Measurements from ENCODE around the gene FABP6.
A peak's percentile ranks its signal among the peaks of the same experiment; 100 is the strongest.
"Not testable (repeated sequence)": the region's sequence is repeated elsewhere in the genome, so short reads cannot be mapped to it uniquely, and the experiment has no call there.

Gene FABP6

DNA sequence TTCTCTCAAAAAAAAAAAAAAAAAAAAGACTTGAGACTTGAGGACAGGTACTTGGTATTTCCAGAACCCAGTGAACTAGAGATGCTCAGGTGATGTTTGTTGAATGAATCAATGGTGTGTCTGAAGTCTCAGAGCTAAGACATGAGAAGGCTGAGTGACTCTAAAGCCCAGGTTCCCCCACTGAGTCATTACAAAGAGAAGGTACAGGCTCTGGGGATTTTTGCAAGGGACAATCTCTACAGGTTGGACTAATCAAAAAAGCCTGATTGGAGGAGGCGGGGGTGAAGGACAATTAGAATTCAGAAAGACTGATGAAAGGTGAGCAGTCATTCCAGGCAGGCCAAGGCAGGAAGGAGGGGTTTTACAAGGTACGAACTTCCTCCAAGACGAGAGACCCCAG, 8.2 kb upstream of the FABP6 start:
- no peak for DNase-seq (ENCODE audit: low read depth, low spot score)

DNA sequence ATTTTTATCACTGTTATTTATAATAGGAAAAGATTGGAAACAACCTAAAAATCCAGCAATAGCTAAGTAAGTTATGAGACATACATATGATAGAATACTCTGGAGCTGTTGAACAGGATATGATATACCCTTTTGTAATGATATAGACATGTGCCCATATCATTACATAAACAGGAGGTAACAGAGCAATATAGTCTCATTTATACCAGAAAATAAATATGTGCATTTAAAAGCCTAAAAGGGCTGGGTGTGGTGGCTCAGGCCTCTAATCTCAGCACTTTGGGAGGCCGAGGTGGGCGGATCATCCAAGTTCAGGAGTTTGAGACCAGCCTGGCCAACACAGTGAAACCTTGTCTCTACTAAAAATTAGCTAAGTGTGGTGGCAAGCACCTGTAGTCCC, 2.3 kb upstream of the FABP6 start:
- DNase-seq (ENCODE audit: low read depth, low spot score) = no peak

DNA sequence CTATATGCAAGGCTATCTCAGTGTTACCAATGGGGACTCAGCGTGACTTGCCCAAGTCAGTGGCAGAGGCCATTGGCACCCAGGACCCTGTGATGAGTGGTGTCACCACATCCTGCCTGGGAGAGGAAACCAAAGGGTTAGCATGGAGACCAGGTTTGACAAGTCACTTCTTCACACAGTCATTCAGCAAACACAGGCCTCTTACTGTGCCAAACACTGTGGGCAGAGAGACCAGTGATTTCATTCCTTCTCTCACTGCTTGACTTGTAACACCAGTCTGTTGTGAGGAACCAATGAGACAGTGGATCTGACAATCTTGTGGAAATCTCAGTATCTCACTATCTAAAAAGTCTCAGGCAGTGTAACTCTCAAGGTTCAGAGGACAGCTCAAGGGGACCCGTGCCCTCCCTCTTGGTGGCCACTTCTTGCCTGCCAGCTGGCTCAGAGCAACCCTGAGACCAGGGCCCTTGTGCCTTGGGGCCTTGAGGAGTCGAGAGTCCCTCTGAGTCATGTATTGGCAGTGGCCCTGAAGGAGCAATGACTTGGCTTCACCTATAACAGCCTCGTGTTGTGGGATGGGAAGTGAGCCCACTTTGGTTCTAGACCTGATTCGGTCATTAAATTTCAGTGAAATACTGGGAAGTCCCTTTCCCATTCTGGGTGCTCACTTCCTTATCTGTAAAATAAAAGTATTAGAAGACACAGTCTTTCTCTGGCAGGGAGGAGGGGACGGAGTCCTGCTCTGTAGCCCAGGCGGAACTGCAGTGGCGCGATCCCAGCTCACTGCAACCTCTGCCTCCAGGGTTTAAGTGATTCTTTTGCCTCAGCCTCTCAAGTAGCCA, 1.6 kb downstream of the FABP6 start:
- DNase-seq (ENCODE audit: low read depth, low spot score) = no peak

DNA sequence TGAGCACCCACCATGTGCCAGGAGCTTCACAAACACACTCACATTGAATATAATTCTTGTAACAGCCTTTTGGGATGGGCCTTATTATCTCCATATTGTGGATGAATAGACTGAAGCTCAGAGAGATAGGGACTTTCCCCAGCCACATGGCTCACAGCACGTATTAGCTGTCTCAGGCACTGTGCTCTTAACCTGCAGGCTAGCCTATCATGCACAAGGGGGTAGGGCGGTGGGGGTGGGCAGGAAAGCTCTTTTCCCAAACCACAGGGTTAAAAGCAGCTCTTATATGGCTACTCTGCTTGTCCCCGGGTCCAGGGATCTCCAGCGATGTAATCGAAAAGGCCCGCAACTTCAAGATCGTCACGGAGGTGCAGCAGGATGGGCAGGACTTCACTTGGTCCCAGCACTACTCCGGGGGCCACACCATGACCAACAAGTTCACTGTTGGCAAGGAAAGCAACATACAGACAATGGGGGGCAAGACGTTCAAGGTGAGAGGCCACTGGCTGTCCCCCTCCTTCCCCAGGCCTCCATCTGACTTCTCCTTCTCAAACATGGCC, 2.6 kb downstream of the FABP6 start:
- no peak for DNase-seq (ENCODE audit: low read depth, low spot score)

DNA sequence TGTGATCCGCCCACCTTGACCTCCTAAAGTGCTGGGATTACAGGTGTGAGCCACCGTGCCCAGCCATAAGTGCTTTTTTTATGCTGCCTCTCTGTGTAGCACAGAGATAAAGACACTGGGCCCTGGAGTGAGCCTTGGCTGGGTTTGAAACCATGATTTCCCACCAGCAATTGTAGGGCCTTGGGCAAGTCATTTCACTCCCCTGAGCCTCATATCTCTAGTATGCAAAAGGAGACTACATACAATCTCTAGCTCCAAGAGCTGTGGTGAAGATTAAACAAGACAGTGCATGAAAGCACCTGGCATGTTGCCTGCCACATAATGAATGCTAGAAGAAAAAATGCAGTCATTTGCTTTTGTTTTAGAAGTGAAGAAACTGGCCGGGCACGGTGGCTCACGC, 3.9 kb downstream of the FABP6 start:
- no peak for DNase-seq (ENCODE audit: low read depth, low spot score)

DNA sequence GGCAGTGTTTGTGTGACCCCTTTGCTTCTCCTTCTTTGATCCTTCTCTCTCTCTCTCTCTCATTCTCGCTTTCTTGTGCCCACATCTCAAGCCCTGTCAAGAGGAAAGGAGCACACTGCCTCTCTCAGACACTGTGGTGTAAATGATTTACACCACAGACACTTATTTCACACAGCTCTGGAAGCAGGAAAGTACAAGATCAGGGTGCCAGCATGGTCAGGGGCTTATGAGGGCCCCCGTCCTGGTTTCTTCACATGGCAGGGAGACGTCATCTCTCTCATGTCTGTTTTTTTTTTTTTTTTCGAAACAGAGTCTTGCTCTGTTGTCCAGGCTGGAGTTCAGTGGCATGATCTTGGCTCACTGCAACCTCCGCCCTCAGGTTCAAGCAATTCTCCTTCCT, 6.4 kb downstream of the FABP6 start:
- no peak for DNase-seq (ENCODE audit: low read depth, low spot score)

DNA sequence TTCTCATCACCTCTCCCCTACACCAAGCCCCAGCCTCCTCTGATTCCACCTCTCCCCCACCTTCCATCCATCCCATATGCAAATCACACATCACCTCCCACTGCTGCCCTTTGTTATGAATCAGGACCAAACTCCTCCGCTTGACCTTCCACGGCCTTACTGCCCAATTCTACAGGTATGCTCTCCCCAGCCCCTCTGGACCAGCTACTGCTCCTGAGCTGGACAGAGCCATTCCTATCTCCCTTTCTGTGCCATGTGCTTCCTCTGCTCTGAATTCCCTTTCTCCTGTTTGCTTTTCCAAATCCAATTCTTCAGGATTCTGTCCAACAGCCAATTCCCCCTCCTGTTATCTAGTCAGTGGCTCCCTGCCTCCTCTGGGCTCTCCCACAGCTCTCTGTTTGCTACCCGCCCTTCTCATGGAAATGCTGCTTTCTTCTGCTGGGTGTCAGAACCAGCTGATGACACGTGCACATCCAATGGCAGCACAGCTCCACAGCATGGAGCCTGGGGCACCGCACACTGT, 8.3 kb downstream of the FABP6 start:
- DNase-seq (ENCODE audit: low read depth, low spot score) = peak; percentile 82

DNA sequence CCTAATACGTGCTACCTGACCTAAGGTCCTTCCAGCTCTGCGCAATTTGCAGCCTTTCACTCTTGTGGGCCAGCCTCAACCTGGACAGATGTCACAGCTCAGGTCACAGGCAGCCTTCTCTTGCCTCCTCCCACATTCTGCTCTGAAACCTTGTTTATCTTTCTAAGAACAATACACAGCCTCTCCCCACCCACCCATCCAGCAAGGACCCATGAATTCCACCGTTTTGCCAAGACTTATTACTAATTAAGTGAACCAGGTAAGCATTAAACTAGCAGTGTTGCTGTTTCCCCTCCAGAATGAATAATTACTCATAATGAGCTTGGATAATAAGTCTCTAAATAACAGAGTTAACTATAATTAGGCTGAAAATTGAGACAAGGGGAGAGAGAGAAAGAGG, 11.0 kb downstream of the FABP6 start:
- no peak for DNase-seq (ENCODE audit: low read depth, low spot score)

DNA sequence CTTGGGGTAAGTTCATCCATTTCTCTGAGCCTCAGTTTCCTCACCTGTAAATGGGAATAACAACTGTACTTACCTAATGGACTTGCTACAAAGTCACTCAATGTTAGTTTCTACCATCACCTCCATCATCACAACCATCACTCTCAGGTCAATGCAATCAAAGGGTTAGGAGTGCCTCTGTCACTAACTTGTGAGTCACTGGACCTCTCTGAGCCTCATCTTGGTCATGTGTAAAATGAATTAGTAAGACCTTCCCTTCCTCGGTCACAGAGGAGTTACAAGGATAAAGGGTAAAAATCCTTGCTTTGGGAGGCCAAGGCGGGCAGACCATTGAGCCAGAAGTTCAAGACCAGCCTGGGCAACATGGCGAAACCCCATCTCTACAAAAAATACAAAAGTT, 12.8 kb downstream of the FABP6 start:
- DNase-seq (ENCODE audit: low read depth, low spot score) = no peak

DNA sequence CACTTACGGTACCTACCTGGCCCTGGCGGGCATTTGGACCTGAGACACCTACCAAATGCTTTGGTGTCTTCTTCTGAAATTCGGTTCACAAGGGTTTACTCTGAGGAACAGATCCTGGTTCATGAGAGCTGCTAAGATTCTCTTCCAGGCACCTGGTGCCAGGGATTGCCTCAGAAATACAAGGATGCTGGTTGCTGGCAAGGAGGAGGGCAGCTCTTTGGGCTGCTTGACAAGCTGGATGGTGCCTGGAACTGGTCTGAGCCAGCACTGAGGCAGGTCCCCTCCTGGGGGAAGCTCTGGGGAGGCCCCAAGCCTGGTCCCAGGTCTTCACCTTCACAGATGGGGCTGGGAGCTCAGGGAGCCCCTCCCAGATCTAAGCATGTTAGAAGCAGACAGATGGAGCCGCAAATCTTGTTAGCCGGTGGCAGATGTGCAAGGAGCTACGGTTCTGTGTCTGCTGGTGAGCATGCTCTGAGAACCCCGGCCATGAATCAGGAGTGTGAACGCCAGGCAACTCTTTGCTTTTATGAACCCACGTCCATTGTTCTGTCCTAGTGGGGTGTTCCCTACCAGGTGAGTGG, 16.3 kb downstream of the FABP6 start:
- no peak for DNase-seq (ENCODE audit: low read depth, low spot score)

DNA sequence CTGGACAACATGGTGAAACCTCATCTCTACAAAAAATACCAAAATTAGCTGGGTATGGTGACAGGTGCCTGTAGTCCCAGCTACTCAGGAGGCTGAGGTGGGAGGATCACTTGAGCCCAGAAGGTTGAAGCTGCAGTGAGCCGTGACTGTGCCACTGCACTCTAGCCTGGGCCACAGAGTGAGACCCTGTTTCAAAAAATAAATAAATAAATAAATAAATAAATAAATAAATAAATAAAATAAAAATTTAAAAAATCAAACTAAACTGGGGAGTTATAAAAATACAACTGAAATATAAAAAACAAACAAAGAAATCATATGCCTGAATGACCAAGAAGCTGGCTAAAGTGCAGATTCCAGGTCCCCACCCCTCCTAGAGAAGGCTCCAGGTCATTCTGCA, 20.3 kb downstream of the FABP6 start:
- DNase-seq (ENCODE audit: low read depth, low spot score) = not testable (repeated sequence)

DNA sequence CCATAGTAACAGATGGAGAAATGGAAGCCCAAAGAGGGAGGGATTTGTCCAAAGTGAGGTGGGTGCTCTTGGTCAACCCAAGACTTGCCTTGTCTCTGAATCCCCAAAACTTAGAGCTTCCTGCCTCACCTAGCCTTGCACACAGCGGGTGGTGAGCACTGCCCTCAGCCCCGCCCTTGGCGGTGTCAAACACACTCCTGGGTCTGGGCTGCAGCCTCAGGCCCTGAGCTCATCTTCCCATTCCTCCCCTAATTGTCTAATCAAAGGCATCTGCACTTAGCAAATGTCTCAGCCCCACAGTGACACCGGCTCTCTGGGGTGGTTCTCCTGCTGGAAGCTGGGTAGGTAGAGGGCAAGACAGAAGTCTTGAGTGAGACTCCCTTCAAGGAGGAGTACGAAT, 20.9 kb downstream of the FABP6 start:
- DNase-seq (ENCODE audit: low read depth, low spot score) = no peak

DNA sequence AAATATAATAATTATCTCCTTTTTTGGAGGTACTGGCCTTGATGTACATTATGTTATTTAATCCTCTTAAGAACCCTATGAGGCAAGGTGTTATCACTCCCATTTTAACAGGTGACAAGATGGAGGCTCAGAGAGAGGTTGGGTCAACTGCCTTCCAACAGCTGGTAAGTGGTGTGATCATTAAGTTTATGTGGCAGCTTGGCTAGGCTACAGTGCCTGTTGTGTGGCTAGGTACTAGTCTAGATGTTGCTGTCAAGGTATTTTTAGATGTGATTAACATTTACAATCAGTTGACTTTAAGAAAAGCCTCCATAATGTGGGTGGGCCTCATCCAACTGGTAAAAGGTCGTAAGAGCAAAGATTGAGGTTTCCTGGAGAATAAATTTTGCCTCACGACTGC, 21.5 kb downstream of the FABP6 start:
- DNase-seq (ENCODE audit: low read depth, low spot score) = no peak

DNA sequence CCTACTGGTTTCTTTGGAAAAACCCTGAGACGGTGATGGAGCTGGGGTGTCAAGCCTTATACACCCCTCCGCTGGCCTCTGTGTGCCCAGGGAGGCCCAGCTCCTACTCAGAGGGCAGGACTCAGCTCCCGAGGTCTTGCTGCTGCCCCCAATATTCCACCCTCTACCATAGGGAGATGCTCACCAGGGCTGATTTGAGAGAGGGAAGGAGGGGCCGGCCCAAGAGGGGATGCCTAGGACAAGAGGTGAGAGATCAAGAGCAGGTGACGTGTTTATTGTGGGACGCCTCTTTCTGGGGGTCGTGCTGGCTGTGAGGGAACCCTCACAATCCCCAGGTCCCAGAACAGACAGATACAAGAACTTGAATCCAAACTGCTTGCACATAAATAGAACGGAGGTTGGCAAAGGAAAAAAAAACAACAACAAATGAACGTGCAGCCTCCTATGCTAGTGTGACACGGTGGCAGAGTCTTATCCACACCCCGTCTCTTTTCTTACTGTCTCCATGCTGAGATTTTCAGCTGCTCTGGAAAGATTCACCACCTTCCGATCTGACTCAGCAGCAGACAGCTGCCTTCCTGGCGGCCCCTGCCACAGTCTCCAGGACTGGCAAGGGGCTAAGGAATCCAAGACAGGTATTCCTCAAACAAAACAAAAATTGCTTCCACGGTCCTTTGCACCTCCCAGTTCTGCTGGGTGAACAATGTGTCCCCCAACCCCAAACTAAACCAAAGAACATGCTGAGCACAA, 22.3 kb downstream of the FABP6 start:
- no peak for DNase-seq (ENCODE audit: low read depth, low spot score)

DNA sequence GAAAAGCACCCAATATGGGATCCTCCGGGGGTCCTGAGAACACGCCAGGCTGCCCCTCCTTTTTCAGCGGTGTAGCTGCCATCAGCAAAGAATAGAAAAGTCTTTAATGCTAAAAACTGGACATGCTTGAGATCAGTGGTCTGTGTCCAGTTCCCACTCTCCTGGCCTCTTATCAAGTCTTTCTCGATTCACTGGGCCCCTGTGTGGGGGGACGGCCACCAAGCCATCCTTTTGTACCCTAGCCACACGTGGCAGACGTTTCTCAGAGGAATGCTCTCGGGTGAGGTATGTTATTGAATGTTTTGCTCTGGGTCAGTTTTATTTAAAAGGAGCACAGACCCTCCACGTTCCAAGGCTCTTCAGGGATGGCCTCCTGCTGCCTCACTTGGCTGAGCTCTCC, 23.6 kb downstream of the FABP6 start:
- DNase-seq (ENCODE audit: low read depth, low spot score) = no peak

DNA sequence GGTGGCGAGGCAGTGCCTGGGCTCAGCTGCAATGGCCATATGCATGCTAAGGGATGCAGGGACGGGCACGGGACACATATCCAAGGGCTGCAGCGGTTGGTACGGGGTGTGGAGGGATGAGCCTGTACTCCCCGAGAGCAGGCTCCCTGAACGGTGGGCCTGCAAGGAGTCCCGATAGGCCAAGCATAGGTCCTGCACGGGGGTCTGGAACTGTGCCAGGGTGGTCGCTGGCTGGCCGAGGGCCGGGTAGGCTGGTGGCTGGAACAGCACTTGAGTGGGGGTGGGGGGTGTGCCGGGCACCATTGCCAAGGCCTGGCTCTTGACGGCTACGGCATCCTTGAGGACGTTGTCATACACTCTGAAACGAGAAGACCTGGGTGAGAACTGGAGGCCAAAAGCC, 24.1 kb downstream of the FABP6 start:
- DNase-seq (ENCODE audit: low read depth, low spot score) = no peak

DNA sequence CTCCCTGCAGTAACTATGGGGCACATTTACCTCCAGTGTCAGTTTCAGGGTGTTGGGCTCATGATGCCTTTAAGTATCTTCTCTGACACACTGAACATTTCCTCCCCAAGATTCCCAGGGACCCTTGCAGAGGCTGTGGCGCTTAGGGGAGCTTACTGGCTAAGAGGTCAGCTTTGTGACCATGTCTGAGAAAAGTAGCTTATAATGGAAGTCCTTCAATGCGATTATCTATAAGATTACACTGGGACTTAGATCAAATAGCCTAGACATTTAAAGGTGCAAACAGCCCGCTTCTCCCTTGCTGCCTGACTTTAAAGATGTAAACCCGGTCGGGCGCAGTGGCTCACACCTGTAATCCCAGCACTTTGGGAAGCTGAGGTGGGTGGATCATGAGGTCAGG, 25.4 kb downstream of the FABP6 start:
- no peak for DNase-seq (ENCODE audit: low read depth, low spot score)

DNA sequence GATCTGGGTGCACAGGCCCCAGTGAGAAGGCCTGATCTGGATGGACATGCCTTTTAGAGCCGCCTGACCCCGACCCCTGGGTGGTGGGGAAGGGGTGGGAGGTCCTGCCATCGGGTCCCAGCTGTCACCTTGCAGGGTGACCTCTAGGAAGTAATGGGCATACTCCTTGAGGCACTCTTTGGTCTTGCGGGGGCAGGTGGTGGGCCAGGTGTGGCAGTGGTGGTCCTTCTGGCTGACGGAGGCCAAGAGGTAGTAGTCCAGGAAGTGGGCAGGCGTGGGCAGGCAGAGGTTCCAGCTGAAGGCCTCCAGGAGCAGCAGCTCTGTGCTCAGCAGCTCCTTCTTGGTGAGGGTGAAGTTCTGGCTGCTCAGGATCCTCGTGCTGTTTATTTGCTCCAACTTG, 30.0 kb downstream of the FABP6 start:
- no peak for DNase-seq (ENCODE audit: low read depth, low spot score)

DNA sequence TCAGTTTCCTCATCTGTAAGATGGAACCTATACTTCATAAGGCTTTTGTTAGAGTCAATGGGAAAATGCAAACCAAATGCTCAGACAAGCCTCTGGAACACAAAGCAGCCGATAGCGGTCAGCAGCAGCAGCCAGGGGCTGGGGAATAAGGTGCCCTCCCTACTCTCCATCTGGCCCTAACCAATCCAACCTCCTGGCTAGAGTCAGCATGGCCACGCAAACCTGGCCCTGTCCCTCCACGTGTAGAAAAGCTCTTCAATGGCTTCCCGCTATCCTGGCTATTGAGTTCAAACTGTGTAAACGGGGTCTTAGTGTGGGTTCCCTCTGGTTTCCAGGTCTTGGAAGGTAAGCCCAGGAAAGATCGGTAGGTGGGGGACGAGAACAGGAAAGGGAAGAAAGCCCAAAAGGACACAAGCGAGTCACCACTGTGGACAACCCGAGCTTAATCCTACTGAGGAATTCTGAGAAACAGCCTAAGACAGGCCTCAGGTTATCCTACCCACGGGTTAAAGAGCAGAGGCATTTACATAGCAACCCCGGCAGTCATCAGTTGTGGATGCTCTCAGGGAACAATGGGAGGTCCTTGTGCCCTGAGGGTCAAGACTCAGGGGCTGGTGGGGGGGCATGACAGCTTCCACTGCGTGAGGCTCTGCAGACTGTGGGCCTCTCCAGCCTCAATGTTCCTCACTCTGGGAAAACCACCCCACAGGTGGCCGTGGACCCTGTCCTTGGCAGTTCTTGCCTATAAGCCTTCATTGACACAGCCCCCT, 30.9 kb downstream of the FABP6 start:
- DNase-seq (ENCODE audit: low read depth, low spot score) = no peak

DNA sequence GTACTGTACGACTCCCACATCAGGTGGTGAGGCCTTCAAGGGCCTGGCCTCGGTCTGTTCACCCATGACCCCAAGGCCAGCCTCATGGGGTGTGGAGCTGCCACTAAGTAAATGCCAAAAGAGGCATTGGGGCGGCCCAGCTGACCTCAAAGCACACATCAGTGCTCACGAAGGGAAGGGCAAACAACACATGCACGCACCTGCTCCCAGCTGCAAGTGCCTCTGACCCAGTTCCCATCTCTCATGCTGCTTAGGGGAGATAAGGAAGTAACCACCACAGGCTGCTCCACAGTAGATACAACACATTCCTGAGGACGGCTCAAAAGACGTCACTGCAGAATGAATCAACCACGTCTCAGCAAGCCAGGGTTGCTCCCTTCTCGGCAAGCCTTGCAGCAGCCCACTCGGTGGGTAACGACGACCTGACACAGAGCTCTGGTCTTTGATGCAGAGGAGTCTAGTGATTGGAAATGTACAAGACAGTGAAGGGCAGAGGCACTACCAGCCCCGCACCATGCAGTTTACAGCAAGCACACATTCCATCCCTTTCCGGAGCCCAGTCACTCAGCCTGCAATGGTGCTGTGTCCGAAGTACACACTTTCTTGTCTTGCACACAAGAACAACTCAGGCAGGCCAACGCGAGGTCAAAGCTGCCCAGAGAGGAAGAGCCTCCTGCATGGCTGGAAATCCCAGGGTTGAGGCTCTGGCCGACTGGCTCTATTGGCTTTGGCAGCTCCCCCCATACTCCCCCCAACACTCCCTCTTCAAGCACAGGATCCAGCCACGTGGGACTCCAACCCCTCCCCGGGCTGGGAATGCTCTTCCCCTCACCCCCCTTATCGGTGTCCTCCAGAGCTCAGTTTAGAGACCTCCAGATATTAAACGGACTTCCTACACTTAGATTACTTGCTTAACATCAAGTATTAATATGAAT, 31.8 kb downstream of the FABP6 start:
- no peak for DNase-seq (ENCODE audit: low read depth, low spot score)
